Measurements from ENCODE around the gene APBA2.

Gene APBA2

GRCh38 chr15:29045717-29046116 is 159.9 kb downstream of the APBA2 start:
- TF ChIP-seq CTCF (IDR thresholded peaks at IDR 0.05; ENCODE audit: control insufficient read depth, extremely low read depth, insufficient read depth): no peak
- DNase-seq (ENCODE audit: low read depth): no peak

GRCh38 chr15:29046281-29046810 is 160.6 kb downstream of the APBA2 start:
- H3K4me3 ChIP-seq (ENCODE audit: low read depth, low read length): no peak overlapping the region
- no peak for DNase-seq (ENCODE audit: low read depth)
- TF ChIP-seq CTCF (IDR thresholded peaks at IDR 0.05; ENCODE audit: control insufficient read depth, extremely low read depth, insufficient read depth): no peak

More at GRCh38 chr15:29045717-29046116, 159.9 kb downstream of the APBA2 start:
- H3K4me3 ChIP-seq (ENCODE audit: low read depth, low read length): no peak overlapping the region

DNA sequence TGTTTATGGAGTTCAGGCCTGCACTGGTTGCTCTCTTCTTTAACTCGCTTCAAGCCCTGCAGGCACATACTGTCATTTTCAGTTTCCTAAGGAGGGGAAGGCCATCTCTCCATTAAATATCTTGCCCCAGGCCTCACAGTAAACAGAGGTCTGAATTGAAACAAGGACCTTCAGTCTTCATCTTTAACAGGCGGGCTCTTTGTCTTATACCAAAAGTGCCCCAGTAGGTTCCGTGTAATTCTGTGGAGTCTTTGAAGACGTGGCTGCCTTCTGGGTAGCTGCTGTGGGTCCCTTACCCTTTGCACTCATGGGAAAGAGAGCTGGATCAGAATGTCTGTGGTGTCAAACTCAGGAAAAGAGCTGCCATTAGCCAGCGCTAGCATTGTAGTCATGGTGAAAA is 161.2 kb downstream of the APBA2 start:
- no peak for DNase-seq (ENCODE audit: low read depth)
- no peak overlapping the region for H3K4me3 ChIP-seq (ENCODE audit: low read depth, low read length)
- TF ChIP-seq CTCF (IDR thresholded peaks at IDR 0.05; ENCODE audit: control insufficient read depth, extremely low read depth, insufficient read depth): no peak

DNA sequence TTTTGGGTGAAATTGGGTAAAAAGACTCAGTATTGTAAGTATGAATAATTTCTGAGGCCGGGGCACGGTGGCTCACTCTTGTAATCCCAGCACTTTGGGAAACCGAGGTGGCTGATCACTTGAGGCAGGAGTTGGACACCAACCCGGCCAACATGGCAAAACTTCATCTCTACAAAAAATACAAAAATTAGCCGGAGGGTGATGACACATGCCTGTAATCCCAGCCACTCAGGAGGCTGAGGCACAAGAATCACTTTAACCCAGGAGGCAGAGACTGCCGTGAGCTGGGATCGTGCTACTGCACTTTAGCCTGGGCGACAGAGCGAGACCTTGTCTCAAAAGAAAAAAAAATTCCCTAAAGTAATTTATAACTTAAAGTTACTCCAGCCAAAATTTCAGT is 162.2 kb downstream of the APBA2 start:
- TF ChIP-seq CTCF (IDR thresholded peaks at IDR 0.05; ENCODE audit: control insufficient read depth, extremely low read depth, insufficient read depth): no peak

DNA sequence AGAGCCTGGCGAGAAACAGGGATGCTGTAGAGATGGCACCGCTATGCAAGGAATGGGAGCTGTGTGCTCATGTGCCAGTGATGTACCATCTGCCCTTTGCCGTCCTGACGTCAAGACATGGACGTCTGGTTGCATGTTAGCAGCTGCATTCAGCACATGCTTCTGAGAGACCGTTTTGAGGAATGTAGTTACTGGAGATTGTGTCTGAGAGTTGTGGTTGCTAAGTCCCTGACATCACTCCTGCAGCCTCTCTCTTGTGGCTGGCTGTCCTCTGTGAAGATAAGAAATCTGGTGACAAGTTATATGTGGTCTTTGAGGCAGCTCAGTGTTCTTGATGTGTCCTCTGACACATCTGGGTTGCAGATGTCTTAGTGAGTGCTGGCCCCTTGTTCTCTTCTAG is 165.1 kb downstream of the APBA2 start:
- H3K4me3 ChIP-seq (ENCODE audit: low read depth, low read length): no peak overlapping the region
- no peak for DNase-seq (ENCODE audit: low read depth)
- no peak for TF ChIP-seq CTCF (IDR thresholded peaks at IDR 0.05; ENCODE audit: control insufficient read depth, extremely low read depth, insufficient read depth)

More for the DNA sequence above, 162.2 kb downstream of the APBA2 start:
- no peak for DNase-seq (ENCODE audit: low read depth)
- H3K4me3 ChIP-seq (ENCODE audit: low read depth, low read length): no peak overlapping the region

GRCh38 chr15:29051422-29051821 is 165.6 kb downstream of the APBA2 start:
- H3K4me3 ChIP-seq (ENCODE audit: low read depth, low read length): no peak overlapping the region
- no peak for TF ChIP-seq CTCF (IDR thresholded peaks at IDR 0.05; ENCODE audit: control insufficient read depth, extremely low read depth, insufficient read depth)
- DNase-seq (ENCODE audit: low read depth): no peak

DNA sequence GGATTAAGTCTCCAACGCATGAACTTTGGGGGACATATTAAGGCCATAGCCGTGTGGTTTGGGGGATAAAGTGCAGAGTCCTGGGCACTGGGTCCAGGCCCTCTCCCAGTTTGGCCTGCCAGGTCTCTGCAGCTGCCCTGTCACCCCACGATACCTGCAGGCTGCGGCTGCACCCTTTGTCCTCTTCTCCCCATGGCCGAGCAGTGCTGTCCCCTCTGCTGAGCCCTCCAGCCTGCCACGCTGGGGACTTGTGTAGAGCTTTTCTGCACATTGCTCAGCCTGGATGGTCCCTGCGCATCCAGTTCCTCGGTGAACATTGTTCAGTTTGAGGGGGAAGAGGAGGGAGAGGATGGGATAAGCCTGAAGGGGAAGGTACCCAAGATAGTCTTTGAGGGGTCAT is 167.2 kb downstream of the APBA2 start:
- H3K4me3 ChIP-seq (ENCODE audit: low read depth, low read length): no peak overlapping the region
- no peak for DNase-seq (ENCODE audit: low read depth)

More for the DNA sequence above, 167.2 kb downstream of the APBA2 start:
- no peak for TF ChIP-seq CTCF (IDR thresholded peaks at IDR 0.05; ENCODE audit: control insufficient read depth, extremely low read depth, insufficient read depth)
